Measurements from ENCODE around the gene RCN2.

Gene RCN2

DNA sequence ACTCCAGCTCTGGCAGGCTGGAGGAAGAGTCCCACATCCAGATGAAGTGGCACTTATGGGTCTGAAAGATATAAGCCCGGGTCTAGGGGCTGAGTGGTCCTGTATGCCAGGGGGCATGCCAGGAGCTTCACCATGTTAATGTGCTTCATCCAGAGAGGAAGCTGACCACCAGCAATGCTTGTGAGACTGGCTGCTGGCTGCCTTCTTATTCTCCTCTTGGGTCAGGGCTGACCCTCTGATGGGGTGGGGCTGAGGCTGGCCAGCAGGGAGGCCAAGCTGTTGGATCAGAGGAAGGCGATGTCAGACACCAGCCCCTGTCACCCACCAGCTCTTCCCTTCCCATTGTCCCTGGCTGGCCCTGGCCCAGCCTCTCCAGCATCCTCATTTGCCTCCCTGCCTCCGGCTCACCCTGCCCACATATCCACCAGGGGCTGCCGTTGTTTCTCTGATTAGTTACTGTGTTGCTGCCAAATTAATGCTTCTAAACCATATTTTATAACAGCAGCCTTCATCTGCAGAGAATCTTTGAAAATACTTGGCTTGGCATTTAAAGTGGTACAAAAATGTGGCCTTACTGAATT lies 43.0 kb downstream of the RCN2 start:
- DNase-seq (ENCODE audit: low read depth): no peak

DNA sequence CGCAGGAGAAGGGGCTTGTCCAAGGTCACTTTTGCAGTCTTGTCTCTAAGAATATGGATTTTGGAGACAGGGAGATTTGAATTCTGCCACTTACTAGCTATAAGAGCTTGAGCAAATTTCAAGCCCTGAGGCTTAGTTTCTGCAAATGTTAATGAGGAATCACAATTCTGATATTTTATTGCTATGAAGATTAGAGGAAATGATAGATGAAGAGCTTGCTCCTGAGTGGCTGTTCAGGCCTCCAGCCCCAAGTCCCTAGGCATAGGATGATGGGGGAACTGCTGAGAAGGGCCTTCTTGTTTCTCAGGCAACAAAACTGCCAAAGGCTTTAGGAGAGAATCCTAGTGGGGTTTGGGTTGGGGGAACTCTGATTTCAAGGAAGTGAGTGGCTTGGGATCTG lies 44.6 kb downstream of the RCN2 start:
- DNase-seq (ENCODE audit: low read depth): no peak

DNA sequence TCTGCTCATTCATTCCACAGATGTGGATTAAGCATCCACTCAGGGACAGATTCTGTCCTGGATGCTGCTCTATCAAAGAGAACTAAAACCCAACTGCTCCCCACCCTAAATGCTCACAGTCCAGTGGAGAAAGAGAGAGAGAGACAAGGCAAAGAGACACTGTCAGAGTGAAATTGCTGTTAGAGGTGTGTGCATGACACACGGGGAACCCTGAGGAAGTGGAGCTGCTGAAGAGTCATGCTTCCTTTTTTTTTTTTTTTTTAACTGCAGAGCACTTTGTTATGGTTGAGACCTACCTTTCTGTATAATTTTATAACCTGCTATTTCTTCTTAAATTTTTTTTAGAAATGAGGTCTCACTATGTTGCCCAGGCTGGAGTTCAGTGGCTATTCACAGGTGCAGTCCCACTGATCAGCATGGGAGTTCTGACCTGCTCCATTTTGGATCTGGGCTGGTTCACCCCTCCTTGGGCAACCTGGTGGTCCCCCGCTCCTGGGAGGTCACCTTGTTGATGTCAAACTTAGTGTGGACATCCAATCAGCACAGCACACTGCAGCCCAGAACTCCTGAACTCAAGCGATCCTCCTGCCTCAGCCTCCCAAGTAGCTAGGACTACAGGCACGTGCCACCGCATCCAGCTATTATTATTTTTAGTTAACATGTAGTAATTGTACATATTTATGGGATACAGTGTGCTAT lies 45.2 kb downstream of the RCN2 start:
- DNase-seq (ENCODE audit: low read depth): no peak

DNA sequence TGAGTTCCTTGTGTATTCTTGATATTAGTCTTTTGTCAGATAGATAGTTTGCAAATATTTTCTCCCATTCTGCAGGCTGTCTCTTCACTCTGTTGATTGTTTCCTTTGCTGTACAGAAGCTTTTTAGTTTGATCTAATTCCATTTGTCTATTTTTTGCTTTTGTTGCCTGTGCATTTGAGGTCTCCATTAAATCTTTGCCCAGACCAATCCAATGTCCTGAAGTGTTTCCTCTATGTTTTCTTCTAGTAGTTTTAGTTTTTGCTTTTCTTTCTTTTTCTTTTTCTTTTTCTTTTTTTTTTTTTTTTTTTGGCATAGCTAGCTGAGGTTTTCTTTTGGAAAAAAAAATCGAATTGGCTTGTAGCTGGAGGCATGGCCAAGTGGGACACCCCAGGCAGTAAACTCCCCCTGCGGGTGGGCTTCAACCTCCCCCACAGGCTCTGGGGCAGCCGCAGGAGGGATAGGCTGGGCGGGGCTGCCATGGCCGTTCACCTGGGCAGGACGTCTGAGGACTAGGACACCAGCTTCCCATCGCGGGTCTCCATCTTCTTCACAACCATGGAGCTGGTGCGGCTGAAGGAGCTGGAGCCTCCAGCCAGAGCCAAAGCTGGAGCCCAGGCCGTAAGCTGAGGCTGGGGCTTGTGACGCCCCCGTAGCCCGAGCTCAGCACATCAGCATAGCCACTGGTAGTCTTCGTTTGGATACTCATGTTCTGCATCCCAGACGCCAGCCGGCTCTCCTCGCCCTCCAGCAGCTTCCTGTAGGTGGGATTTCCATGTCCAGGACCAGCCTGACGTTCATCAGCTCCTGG lies 47.2 kb downstream of the RCN2 start:
- DNase-seq (ENCODE audit: low read depth): no peak

DNA sequence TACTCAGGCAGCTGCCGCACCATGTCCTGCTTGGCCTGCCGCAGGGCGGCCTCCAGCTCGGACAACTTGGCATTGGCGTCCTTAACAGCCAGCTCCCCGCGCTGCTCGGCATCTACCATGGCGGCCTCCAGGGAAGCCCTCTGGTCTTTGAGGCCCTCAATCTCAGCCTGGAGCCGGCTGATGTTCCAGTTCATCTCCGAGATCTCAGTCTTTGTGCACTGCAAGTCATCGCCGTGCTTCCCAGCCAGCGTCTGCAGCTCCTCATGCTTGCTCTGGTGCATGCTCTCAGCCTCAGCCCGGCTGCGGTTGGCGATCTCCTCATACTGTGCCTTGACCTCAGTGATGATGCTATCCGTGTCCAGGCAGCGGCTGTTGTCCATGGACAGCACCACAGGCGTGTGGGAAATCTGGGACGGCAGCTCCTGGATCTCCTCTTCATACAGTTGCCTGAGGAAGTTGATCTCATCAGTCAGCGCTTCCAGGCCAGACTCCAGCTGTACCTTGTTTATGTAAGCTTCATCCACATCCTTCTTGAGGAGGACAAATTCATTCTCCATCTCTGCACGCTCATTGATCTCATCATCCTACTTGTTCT lies 47.9 kb downstream of the RCN2 start:
- no peak for DNase-seq (ENCODE audit: low read depth)

DNA sequence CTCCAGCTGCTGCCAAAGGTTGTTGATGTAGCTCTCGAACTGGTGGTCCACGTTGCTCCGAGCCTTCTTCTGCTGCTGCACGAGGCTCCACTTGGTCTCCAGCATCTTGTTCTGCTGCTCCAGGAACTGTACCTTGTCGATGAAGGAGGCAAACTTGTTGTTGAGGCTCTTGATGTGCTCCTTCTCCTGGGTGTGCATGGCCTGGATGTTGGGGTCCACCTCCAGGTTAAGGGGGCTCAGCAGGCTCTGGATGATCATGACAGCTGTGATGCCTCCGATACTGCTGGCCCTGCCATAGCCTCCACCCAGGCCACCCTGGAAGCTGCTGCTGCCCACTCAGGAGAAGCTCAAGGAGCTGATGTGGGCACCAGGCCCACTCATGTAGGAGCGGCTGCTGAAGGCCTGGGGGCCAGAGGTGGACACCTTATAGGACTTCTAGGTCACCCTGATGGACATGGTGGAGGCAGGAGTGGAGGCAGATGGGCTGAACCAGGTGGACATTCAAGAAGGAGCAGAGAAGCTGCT lies 48.5 kb downstream of the RCN2 start:
- DNase-seq (ENCODE audit: low read depth): no peak

DNA sequence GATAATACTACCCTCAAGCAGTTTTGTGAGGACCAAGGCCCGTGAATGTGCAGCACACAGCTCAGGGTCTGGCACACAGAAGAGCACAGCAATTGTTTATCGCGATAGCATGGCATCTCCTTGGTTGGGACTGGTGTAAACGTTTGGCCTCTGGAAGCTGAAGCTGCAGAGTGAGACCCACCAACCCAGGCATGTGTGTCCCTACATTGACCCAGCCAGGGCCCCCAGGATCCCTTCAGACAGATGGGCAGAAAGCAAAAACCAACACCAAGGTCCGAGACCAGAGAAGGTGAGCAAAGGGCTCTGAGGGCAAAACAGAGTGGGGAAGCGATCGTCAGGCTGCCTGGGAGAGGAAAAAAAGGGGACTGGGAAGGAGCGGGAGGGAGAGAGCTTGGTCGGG lies 50.8 kb downstream of the RCN2 start:
- no peak for DNase-seq (ENCODE audit: low read depth)

DNA sequence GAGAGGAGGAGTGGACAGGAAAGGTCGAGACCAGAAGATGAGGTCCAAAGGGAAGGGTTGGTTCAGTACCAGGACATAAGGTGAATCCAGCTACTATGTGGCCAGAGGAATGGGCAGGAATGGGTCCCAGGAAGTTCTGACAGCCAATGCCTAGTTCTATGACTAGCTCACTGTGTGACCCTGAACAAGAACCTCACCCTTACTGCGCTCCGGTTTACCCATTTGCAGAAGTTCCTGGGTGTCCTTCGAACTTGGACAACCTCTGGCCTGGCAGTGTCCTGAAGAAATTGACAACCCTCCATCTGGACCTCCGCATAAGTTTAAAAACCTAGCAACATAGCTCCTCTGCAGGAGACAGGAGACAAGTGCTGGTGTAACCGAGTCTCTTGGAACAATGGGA lies 51.2 kb downstream of the RCN2 start:
- DNase-seq (ENCODE audit: low read depth): no peak

DNA sequence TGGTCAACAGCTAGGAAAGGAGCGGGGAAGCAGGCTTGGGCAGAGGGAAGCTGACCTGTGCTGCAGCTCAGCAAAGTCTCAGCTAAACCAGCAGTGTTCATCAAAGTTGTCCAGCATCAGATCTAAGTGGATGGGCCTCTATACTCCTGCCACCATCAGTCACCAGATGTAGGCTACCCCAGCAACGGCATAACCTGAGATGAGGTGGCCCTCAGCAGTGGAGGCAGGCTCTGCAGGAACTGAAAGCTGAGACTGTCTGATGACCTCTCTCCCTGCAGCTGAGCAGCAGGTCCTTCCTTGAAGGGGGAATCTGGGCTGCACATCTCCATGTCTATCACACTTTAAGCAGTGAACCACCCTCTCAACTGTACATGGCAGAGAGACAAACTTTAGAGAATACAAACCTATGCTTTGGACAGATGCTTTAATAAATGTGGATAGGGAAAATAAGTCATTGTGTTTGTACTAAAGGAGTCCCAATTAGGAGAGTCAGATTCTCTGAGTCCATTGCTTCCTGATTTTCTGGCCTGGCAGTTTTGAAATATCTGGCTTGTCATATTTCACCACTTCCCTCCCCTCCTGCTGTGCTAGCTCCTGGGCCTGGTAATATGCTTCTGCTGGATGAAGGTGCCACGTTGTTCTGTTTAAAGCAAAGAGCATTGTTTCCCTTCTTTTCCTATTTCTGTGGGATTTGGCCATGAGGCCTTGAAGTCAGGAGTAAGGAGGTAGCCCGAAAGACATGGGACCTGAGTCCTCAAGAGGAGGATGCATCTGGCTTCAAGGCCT lies 52.2 kb downstream of the RCN2 start:
- no peak for DNase-seq (ENCODE audit: low read depth)

DNA sequence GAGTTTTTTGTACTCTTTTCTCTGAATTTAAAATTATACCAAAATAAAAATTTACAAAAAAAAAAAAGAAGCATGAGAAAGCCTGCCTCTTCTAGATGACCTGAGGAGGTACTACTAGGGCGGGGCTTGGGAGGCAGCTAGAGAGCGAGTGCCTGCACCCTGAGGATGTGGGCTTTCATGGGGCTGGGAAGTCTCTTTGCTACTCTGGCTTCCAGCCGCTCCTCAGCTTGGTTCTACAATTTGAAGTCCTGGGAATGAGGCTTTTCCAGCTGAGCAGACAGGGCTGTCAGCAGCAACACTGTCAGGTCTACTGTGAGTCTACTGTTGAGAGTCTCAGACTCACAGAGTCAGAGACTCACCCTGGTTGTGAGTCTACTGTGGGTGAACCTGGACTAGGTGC lies 55.2 kb downstream of the RCN2 start:
- DNase-seq (ENCODE audit: low read depth): no peak

DNA sequence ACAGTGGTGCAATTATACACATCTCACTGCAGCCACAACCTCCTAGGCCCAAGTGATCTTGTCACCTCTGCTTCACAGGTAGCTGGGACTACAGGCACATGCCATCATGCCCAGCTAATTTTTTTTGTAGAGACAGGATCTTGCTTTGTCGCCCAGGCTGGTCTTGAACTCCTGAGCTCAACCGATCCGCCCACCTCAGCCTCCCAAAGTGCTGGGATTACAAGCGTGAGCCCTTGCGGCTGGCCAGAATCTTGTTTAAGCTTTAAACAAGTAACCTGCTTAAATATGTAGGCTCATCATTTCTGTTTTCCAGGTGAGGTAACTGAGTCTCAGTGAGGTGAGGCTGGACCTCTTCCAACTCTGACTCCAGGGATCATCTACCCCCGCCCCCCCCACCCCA lies 55.7 kb downstream of the RCN2 start:
- DNase-seq (ENCODE audit: low read depth): no peak

DNA sequence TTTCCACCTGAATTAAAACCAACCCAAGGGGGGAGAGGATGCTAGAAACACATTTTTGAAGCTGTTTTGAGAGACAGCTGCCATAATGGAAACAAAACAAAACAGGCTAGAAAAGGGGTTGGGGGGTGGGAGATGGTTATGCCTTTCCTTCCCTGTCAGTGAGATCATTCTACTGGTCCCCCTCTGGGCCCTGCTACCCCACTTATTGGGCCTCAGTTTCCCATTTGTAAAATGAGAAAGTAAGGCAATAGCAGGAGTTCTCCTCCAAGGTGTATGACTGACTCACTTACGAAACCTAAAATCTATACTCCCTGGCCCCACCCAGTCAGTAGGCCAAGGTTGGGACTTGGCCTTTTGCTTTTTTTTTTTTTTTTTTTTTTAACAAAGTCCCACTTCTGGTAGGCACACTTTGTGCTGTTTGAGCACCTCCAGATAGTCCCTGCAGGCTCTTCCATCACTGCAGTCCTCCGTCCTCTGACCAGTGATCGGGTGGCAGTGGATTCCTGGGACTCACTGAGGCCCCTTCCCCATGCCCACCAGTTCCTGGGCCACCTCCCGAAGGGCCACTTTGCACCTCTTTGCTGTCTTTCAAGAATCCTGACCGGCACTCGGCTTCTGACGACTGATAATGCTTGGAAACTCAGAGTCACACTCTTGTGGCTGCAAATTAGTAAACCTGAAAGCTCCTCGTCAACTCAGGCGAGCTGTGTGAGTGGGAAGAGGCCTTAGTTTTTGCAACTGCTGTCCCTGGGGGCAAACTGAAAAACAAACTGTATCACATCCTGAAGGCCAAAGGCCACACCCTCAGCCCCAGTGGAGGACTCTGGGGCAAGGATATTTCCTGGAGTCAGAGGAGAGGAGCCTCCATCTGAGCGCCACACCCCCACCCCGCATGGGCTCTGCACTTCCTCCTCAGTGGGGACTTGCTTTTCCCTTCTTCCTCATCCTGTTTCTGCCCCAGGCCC lies 56.6 kb downstream of the RCN2 start:
- DNase-seq (ENCODE audit: low read depth): no peak

DNA sequence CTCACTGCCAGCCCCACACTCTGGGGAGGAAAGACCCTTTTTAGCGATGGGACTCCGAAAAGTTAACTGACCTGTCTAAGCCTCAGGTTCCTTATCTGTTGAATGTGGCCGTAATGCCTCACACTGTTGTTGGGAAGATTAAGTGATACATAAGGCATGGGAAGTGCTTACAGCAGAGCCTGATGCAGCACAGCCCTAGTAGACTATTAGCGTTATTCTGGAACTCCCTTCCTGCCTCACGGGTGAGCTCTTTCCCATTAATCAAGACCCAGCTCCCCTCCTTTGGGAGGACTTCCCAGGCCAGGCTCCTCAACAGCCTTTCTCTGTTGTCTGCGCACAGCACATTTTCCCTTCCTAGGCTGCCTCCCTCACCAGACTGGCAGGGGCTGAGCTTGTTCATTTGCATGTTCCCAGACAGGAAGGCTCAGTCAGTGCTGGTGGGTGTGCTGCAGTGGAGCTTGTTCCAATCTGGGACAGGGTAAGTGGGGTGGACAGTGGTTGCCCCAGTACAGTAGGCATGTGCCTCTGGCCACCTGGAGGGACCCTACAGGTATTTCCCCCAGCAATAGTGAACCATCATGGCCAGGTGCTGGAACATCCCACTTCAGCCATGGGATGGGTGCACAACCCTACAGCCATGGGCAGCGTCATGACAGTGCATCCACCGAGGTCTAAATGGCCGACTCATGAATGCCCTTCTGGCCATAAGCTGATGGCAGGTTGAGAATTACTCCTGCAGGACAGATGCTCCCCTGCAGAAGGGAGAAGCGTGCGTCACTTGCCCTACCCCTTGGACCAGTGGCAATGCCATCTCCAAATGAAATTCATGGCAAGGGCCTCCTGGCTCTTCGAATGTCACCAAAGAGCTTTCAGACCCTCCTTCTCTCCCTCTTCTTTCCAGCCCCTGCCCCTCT lies 57.6 kb downstream of the RCN2 start:
- no peak for DNase-seq (ENCODE audit: low read depth)

DNA sequence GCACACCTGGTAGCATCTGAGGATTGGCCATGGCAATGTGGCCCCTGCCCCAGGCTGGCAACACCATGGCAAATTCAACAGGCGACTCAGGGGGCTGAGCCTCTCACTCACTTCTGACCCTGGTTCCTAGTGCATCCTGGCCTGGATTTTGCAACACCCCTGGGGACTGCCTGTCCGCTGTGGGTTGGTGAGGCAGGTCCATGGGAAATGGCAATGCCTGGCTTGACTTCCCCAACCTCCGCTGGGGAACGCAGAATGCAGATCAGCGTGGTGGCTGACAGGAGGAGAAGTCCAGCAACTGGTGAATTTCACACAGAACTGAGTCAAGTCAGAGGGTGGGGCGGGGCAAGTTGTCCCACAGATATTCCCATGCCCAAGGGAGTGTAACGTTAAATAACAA lies 59.5 kb downstream of the RCN2 start:
- DNase-seq (ENCODE audit: low read depth): no peak

DNA sequence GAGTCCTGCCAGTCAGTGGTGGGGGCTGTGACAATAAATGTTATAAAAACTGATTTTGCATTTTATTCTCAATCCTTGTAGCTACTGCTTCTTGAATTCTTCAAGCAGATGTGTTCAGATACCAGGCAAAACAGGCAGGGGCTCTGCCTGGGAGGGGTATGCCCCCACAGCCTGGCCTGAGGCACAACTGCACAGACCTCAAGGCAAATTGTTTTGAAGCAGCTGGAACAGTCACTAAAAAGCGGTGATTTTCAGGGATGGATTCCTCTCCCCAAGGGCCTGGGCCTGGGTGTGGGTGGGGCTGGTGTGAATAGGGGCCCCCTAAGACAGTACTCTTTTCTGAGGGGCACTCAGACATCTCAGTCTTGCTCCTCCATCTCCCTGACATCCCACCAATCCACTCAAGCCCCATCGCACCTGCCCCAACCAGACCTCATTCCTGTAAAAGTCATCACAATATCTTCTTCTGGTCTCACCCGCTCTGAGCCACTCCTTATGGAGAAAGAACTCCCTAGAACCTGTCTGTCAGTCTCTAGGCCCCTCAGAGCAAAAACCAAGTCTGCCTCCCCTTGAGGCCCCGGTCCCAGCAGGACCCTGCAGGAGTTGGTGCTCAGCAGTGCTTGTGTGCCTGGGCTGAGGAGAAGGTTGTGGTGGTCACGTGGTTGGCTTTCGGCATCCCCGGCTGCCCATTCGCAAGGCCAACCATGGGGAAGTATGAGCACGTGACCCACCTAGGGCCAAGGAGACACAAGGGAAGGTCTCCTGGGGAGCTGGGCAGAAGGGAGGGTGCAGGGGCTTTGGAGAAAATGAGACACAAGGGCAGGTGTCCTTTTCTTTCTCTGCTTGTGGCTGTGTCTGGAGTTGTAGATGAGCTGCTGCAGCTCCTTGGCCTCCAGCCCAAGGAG lies 60.4 kb downstream of the RCN2 start:
- DNase-seq (ENCODE audit: low read depth): no peak

DNA sequence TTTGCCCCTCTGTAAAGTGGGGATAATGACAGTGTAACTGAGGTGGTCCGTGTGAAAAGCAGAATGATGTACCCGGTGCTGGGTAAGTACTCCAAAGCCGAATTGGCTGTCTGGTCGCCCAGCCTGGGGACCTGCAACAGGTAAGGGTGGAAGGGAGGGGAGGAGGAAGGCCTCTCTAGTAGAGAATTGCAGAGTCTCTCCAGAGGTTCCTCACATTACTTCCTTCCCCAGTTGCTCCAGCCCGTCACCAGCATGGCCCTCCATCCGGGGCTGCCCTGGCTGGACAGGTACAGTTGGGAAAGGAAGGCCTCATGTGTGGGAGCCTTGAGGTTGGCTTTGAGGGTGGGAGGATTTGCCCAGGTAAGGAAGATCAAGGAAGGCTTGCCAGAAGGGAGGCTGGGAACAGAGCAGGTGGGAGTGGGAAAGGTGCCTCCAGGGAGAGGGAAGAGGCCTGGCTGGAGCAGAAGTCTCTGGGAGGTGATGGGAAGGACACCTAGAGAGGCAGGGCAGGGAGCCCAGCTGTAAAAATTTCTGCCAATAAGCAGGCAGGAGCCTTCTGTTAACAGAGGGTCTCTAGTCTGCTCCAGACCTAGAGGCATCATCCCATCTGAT lies 61.7 kb downstream of the RCN2 start:
- no peak for DNase-seq (ENCODE audit: low read depth)

DNA sequence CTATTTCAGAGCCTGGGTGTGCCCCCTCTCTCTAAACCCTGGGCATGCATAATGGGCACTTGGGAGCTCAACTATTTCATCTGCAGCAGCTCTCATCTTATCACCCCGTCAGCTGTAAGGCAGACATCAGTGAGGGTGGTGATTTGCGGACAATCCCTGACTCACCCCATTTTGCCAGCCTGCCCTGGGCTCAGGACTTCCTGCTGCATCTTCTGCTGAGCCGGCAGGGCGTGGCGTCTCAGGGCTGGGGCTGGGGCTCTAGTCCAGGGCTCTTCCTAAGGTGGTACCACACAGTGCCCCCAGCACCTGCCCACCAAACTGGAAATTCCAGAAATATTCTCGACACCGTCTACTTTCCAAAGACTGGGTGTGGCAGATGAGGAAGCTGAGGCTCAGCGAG lies 62.5 kb downstream of the RCN2 start:
- peak; percentile 44 for DNase-seq (ENCODE audit: low read depth)

DNA sequence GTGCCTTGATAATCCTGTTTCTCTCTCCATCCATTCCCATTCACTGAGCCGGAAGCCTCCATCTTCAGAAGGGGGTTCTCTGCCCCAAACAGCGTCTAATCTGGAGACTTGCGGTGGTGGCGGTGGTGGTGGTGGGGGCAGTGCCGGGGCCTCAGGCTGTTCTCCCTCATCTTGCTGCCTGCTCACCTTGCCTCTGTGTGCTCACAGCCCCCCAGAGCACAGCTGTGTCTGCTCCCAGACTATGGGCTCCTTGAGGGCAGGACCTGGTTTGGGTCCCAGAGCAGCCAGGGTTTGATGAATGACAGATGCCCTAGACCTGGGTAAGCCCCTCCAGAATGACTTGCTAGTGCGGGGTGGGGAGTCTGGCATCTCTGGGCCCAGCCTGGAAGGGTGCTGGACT lies 62.9 kb downstream of the RCN2 start:
- no peak for DNase-seq (ENCODE audit: low read depth)

Measured in activated T-cell treated with anti-CD3 and anti-CD28 coated beads for 1 hour (primary cell).